GM19438 (cell line): Measurements from ENCODE around the gene UNC13B.

Experiments
- ATAC-seq: cut with Tn5 transposase; IDR thresholded peaks from one replicate; pipeline ENCODE4 v1.9.1; 2021; ENCODE audit warnings: low read depth; ENCODE audit not compliant: unreplicated experiment

The UNC13B gene

GRCh38 chr9:35313916-35314315, 152.1 kb downstream of the UNC13B start:
- ATAC-seq = no peak

GRCh38 chr9:35318741-35319140, 156.9 kb downstream of the UNC13B start:
- ATAC-seq = no peak

DNA sequence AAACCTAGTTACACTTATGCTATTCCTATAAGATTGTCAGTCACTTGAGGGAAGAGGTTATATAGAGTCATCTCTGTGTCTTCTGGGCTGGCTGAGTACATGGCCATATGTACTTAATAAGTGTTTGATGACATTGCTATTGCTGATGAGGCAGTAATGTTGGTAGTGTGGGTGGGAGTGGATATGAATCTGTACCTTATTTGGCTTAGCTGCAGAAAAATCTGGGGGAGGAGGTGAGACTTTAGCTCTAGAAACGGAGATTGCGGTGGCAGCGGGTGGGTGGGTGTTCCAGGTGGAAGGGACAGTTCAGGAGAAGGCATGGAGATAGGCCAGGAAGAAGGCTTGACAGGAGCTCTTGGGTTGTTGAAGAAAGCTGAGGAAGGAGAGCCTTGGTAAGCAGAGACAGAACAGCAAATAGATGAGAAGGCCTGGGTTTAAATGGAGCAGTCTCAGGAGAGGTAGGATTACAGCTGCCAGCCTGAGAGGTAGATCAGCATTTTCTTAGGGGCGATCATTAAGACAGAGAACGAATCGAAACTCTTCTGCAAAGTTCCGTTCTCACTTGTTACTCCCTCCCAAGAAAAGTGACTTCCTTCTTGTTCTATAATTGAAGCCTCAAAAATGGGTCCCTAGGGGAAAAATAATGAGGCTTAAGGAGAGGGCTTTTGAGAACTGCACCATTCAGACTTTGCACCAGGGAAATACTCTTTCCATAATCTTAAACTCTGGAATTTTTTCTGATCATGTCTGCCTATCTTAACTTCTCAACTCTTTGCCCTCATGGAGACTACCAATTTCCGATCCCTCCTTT, 160.5 kb downstream of the UNC13B start:
- no peak for ATAC-seq

DNA sequence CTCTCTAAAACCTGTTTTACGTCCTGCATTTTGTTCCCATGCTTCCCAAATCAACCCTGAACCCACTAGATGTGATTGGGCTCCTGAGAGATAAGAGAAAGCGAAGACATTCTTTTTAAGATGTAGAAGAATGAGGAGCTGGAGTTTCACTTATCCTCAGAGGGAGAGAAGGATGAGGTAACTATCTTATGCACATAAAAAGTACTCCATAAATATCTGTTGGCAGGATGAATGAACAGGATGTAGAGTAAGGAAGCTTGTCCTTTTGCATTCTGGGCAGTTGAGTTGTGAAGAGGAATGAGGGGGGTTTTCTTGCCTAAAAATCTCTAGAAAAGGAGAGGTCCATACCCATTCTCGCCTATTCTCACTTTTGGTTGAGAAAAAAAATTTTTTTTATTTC, 163.2 kb downstream of the UNC13B start:
- ATAC-seq = no peak

DNA sequence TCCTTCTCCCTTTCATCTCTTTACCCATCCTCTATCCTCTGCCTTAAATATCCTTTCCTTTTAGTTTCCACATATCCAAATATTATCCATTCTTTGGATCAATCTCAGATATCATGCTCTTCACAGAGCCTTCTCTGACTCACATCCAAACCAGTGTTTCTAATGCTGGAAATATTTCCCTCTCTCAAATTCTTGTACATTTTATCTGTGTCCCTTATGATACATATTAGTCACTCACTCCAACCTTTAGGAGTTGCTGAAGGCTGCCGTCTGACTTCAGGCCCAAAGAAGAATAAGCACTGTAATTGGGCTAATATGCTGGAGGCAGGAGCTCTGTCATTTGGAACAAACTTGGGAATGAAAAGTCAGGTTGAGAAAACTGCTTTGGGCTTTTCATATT, 171.7 kb downstream of the UNC13B start:
- ATAC-seq = no peak

- no peak for ATAC-seq
Measured at GRCh38 chr9:35335164-35335563, 173.4 kb downstream of the UNC13B start.

DNA sequence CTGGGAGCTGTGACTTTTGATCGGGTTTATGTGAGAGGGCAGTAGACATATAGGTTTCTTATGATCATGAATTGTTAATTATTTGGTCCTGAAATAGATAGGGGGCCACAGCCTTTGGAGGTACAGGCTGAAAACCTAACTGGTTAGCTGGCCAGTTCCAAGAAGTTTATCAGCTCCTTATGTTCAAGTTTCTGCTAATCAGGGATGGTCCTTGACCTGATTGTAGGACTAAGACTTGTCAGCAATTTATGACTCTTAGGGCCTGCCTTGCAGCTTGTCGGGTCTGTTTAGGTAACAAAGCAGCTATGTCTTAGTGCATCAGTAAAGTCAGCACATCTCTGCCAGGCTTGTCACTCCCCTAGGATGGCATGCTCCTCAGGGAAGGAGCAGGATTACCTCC, 176.3 kb downstream of the UNC13B start:
- ATAC-seq = no peak

- no peak for ATAC-seq
Measured at GRCh38 chr9:35338561-35339274, 176.9 kb downstream of the UNC13B start.

- ATAC-seq = no peak
Measured at GRCh38 chr9:35340046-35340445, 178.2 kb downstream of the UNC13B start.

DNA sequence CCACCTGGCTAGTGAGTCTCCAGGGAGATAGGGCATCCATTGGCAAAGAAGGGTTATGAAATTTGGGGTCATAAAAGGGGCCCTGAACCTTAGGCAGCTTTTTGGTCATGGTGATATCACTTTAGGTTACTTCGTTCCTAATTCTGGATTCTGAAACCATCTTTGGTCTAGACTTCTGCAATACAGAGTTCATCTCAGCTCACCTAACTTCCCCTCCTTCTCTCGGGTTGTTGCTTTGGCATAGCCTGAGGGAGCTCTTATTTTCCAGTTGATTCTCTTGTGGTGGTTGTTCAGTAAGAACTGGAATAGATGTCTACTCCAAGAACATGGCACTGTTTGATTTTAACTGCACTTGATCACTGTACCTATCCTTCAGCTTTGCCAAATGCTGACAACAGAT, 179.2 kb downstream of the UNC13B start:
- ATAC-seq = no peak

- no peak for ATAC-seq
Measured at GRCh38 chr9:35341585-35341984, 179.8 kb downstream of the UNC13B start.

- no peak for ATAC-seq
Measured at GRCh38 chr9:35342221-35342958, 180.6 kb downstream of the UNC13B start.

DNA sequence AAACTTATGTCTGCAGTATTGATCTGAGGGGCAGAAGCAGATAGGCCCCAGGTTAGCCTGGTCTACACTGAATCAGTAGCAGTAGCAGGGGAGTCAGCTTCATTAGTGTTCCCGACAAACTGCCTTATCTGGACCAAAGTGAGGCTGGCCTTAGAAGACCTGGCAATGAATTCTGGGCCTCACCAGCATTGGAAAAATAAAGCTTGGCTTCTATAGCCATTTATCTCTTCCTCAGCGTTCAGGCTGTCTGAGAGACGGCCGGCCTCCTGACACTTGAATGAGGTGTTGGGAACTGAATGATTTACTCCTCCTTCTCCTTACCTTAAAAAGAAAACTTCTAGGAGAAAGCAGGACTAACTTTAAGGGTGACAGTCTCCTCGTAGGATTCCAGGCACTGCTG, 186.3 kb downstream of the UNC13B start:
- ATAC-seq = no peak

- ATAC-seq = no peak
Measured at GRCh38 chr9:35349287-35349990, 187.6 kb downstream of the UNC13B start.

GRCh38 chr9:35350212-35350611, 188.4 kb downstream of the UNC13B start:
- no peak for ATAC-seq

GRCh38 chr9:35350827-35351549, 189.2 kb downstream of the UNC13B start:
- ATAC-seq = no peak

DNA sequence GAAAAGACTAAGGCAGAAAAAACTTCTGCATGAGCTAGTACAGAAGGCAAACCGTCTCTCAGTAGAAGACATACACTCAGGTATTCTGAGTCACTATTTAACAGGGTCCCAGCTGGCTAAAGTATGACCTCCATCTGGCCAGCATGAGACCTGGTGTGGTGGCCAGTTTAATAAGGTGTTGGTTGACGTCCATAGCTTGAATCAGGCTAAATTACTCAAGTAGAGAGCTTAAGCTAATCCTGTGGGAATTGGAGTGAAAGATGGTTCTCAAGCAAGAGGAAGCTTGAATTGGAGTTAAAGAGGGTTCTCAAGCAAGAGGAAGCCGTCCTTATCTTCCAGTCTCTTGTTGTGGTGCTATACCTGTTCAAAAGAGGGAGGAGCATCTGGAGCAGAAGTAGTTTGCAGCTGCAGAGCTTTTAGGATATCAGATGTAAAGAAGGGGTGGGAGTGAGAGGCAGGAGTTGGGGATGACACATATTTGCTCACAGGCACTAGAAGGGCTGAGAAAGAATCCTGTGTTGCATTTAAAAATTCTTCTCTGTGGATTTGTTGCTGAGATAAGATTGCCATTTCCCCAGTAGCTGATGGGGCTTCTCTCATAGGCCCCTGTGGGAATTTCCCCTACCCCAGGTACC, 192.0 kb downstream of the UNC13B start:
- ATAC-seq = no peak

DNA sequence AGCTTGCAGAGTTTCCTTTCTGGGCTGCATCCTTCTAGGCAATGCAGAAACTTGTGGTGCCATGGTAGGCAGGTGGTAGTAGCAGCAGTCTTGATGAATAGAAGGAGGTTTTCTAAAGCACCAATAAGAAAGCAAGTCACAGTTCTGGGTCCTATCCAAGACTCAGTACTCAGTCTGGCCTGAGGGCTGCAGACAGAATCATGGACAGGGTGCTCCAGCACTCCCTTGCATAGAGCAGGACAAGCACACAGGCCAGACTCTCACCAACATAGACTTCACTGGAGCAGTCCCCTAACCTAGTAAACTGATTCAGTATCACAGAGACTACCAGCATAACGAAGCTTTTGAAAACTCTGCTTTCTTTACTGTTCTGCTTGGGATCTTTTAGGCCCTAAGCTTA, 194.1 kb downstream of the UNC13B start:
- no peak for ATAC-seq

- ATAC-seq = no peak
Measured at GRCh38 chr9:35357116-35357515, 195.3 kb downstream of the UNC13B start.

GRCh38 chr9:35357826-35358225, 196.0 kb downstream of the UNC13B start:
- ATAC-seq = no peak
